Measurements from ENCODE around the gene LNP1.

Gene LNP1

DNA sequence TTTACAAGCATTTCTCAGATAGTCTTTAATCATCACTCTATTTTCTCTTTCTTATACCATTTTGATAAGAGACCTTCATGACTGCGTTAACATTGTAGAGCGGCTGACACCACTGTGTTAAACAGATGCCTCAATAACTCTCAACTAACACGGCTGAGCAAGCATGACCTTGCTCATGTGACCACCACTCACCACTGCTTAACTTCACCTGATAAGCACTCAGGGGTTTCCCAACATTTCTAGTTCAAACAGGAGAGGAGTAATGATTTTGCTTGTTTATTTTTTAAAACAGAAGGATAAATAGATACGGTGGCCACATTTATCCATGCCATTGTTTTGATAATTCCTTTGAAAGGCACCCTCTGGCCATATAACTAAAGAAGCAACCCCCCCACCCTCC lies 53.3 kb downstream of the LNP1 start:
- peak overlapping the region; percentile 74 for H3K27ac ChIP-seq (ENCODE audit: low read length)
- peak overlapping the region; percentile 31; the same call in 1 of the 2 replicates for H3K4me3 ChIP-seq (ENCODE audit: low read length)
- H3K9ac ChIP-seq (ENCODE audit: low read length): peak overlapping the region; percentile 22; the same call in 1 of the 2 replicates
- H3K27me3 ChIP-seq (ENCODE audit: low read depth, low read length): no peaks in the 10 kb centered on the region
- H2AFZ ChIP-seq (ENCODE audit: low read depth, low read length): no peak overlapping the region
- peak overlapping the region; percentile 48 for H3K4me2 ChIP-seq (ENCODE audit: low read length)
- no peaks in the 10 kb centered on the region for H3K36me3 ChIP-seq (replicated peaks; ENCODE audit: low read depth, low read length)
- no peaks in the 10 kb centered on the region for H4K20me1 ChIP-seq (ENCODE audit: insufficient read depth, low read length)
- H3K79me2 ChIP-seq (ENCODE audit: low read length): no peaks in the 10 kb centered on the region
- peaks cover 34% of the 10 kb centered on the region for H3K4me1 ChIP-seq (ENCODE audit: low read length)
- H3K9me3 ChIP-seq (ENCODE audit: insufficient read depth, low read length): no peaks in the 10 kb centered on the region
- TF ChIP-seq, protein P1, sequence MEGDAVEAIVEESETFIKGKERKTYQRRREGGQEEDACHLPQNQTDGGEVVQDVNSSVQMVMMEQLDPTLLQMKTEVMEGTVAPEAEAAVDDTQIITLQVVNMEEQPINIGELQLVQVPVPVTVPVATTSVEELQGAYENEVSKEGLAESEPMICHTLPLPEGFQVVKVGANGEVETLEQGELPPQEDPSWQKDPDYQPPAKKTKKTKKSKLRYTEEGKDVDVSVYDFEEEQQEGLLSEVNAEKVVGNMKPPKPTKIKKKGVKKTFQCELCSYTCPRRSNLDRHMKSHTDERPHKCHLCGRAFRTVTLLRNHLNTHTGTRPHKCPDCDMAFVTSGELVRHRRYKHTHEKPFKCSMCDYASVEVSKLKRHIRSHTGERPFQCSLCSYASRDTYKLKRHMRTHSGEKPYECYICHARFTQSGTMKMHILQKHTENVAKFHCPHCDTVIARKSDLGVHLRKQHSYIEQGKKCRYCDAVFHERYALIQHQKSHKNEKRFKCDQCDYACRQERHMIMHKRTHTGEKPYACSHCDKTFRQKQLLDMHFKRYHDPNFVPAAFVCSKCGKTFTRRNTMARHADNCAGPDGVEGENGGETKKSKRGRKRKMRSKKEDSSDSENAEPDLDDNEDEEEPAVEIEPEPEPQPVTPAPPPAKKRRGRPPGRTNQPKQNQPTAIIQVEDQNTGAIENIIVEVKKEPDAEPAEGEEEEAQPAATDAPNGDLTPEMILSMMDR (IDR thresholded peaks at IDR 0.05; ENCODE audit: low read depth, low read length): no peak
- no peak for TF ChIP-seq EZH2phosphoT487 (IDR thresholded peaks at IDR 0.05; ENCODE audit: low read depth)

DNA sequence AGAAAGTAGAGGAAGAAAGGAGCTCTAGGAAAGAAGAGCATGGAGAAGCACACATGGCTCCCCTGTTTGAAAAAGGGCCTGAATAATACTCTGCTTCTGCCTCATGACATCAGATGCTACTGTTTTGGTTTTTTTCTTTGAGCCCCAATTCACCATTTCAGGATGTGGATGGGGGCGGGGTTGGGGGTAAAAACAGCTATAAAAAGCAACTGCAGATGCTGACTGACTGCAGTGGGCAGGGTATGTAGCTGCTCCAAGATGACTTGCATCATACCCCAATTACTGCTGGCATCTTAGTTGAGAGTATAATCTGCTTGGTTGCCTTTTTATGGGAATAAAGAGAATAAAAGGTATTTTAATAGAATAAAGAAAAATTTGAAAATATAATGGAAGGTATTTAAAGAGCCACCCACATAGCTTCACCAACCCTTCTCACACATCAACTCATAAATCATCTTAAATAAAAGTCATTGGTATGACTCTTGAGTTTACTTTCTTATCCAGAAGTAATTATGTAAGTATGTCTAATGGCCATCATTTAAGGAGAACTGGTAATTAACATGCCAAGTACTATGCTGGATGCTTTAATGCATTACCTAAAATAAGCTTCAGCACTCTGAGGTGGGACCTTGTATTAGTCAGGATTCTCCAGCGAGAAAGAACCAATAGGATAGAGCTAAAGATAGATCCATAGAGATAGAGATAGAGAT lies 54.7 kb downstream of the LNP1 start:
- Histone ChIP-seq H3K4me1 (ENCODE audit: low read length) (peaks cover 41% of the 10 kb centered on the region), H4K20me1 (ENCODE audit: insufficient read depth, low read length) (no peaks in the 10 kb centered on the region), H3K79me2 (ENCODE audit: low read length) (no peaks in the 10 kb centered on the region), H2AFZ (ENCODE audit: low read depth, low read length) (no peak overlapping the region), H3K9ac (ENCODE audit: low read length) (peak overlapping the region; percentile 11; the same call in 1 of the 2 replicates), H3K36me3 (replicated peaks; ENCODE audit: low read depth, low read length) (no peaks in the 10 kb centered on the region), H3K4me2 (ENCODE audit: low read length) (peak overlapping the region; percentile 48), H3K27ac (ENCODE audit: low read length) (peak overlapping the region; percentile 74), H3K9me3 (ENCODE audit: insufficient read depth, low read length) (no peaks in the 10 kb centered on the region), H3K4me3 (ENCODE audit: low read length) (peak overlapping the region; percentile 31; the same call in 1 of the 2 replicates), H3K27me3 (ENCODE audit: low read depth, low read length) (no peaks in the 10 kb centered on the region)
- TF ChIP-seq, protein P1 (IDR thresholded peaks at IDR 0.05; ENCODE audit: low read depth, low read length): no peak
- no peak for TF ChIP-seq EZH2phosphoT487 (IDR thresholded peaks at IDR 0.05; ENCODE audit: low read depth)

DNA sequence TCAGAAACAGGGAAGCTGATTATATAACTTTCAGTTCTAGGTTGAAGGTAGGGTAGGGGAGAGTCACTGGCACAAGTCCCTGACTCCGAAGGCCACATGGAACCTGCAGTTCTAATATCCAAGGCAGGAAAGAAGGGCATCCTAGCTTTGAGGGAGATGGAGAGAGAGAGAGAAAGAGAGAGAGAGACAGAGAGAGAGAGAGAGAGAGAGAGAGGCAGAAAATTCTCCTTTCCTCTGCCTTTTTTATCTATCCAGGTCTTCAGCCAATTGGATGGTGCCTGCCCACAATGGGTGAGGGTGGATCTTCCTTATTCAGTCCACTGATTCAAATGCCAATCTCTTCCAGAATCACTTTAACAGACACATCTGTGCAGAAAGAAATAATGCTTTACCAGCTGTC lies 55.4 kb downstream of the LNP1 start:
- Histone ChIP-seq H3K27me3 (ENCODE audit: low read depth, low read length) (no peaks in the 10 kb centered on the region), H3K9ac (ENCODE audit: low read length) (no peak overlapping the region), H2AFZ (ENCODE audit: low read depth, low read length) (no peak overlapping the region), H3K4me2 (ENCODE audit: low read length) (no peak overlapping the region), H3K27ac (ENCODE audit: low read length) (peak overlapping the region; percentile 74; the same call in 1 of the 2 replicates), H3K9me3 (ENCODE audit: insufficient read depth, low read length) (no peaks in the 10 kb centered on the region), H3K4me1 (ENCODE audit: low read length) (peaks cover 41% of the 10 kb centered on the region), H3K36me3 (replicated peaks; ENCODE audit: low read depth, low read length) (no peaks in the 10 kb centered on the region), H3K4me3 (ENCODE audit: low read length) (no peak overlapping the region), H3K79me2 (ENCODE audit: low read length) (no peaks in the 10 kb centered on the region), H4K20me1 (ENCODE audit: insufficient read depth, low read length) (no peaks in the 10 kb centered on the region)
- TF ChIP-seq, protein P1 (IDR thresholded peaks at IDR 0.05; ENCODE audit: low read depth, low read length): no peak
- no peak for TF ChIP-seq EZH2phosphoT487 (IDR thresholded peaks at IDR 0.05; ENCODE audit: low read depth)

DNA sequence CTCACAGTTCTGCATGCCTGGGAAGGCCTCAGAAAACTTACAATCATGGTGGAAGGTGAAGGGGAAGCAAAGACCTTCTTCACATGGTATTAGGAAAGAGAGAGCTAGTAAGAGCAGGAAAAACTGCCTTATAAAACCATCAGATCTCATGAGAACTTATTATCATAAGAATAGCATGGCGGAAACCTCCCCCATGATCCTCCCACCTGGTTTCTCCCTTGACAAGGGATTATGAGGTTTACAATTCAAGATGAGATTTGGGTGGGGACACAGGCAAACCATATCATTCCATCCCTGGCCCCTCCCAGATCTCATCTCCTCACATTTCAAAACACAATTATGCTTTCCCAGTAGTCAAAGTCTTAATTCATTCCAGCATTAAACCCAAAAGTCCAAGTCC lies 56.5 kb downstream of the LNP1 start:
- Histone ChIP-seq H3K27ac (ENCODE audit: low read length) (no peak overlapping the region), H3K4me2 (ENCODE audit: low read length) (no peak overlapping the region), H2AFZ (ENCODE audit: low read depth, low read length) (no peak overlapping the region), H3K36me3 (replicated peaks; ENCODE audit: low read depth, low read length) (no peaks in the 10 kb centered on the region), H3K27me3 (ENCODE audit: low read depth, low read length) (no peaks in the 10 kb centered on the region), H3K79me2 (ENCODE audit: low read length) (no peaks in the 10 kb centered on the region), H3K4me1 (ENCODE audit: low read length) (peaks cover 41% of the 10 kb centered on the region), H3K9ac (ENCODE audit: low read length) (no peak overlapping the region), H3K9me3 (ENCODE audit: insufficient read depth, low read length) (no peaks in the 10 kb centered on the region), H4K20me1 (ENCODE audit: insufficient read depth, low read length) (no peaks in the 10 kb centered on the region), H3K4me3 (ENCODE audit: low read length) (no peak overlapping the region)
- no peak for TF ChIP-seq EZH2phosphoT487 (IDR thresholded peaks at IDR 0.05; ENCODE audit: low read depth)
